ENCODE measurements around the gene SERTAD2. TPM values are rescaled to one million over a fixed set of nuclear protein-coding genes. Genes with fewer than 3 reads are reported as not detected.

Gene SERTAD2
- total RNA-seq, 4 donors from 2014 or later: 5.4 to 22.1 (median 13.2) TPM

DNA sequence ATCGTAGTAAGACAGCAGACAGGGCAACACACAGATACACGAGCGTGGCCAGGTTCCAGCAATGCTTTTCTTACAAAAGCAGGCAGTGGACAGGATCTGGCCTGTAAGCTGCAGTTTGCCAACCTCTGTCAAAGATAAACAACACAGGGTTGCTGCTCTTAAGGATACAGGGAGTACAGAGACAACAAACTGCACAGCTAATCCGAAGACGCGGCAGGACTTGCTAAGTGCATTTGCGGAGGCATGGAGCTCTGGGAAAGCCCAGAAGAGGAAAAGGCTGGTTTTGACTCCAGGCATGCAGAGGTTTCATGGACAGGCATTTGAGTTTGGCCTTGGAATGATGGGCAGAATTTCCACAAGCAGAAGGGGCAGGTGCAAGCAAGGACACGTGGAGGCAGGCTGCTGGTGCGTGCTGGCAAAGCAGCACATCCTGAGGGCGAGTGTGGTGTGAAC lies 24.4 kb downstream of the SERTAD2 start:
- Histone ChIP-seq H3K36me3 (peaks cover 0 to 1% (median 0%) of the 10 kb centered on the region in 4 donors), H3K9me3 (no peaks in the 10 kb centered on the region), H3K27ac (no peak overlapping the region), H3K27me3 (no peaks in the 10 kb centered on the region), H3K4me1 (peaks cover 0 to 18% (median 5%) of the 10 kb centered on the region in 4 donors), H3K4me3 (no peak overlapping the region)
- in situ Hi-C loops (cut with MboI; ENCODE audit: low pct_ligation_motif_present in 1 of 4, low pct_unique_long_range_greater_than_20kb in 1 of 4, low sequenced_read_pairs in 3 of 4): loop anchor here in 1 of 4 donors (25.0 kb wide), 1 partner anchor 408 kb away; no protein-coding TSS in a partner anchor
- 74 to 83% methylated on average over 3 to 10 of the region's 10 CpGs for WGBS, 2 donors (ENCODE audit: low coverage in 1 of 2)
- TF ChIP-seq POLR2AphosphoS5 (IDR thresholded peaks at IDR 0.05) (no peak), POLR2A (IDR thresholded peaks at IDR 0.05) (no peak), EP300 (IDR thresholded peaks at IDR 0.05; ENCODE audit: low read depth) (no peak)
- TF ChIP-seq, protein P1, sequence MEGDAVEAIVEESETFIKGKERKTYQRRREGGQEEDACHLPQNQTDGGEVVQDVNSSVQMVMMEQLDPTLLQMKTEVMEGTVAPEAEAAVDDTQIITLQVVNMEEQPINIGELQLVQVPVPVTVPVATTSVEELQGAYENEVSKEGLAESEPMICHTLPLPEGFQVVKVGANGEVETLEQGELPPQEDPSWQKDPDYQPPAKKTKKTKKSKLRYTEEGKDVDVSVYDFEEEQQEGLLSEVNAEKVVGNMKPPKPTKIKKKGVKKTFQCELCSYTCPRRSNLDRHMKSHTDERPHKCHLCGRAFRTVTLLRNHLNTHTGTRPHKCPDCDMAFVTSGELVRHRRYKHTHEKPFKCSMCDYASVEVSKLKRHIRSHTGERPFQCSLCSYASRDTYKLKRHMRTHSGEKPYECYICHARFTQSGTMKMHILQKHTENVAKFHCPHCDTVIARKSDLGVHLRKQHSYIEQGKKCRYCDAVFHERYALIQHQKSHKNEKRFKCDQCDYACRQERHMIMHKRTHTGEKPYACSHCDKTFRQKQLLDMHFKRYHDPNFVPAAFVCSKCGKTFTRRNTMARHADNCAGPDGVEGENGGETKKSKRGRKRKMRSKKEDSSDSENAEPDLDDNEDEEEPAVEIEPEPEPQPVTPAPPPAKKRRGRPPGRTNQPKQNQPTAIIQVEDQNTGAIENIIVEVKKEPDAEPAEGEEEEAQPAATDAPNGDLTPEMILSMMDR (IDR thresholded peaks at IDR 0.05): no peak
- DNase-seq: no peak
- intact Hi-C loops (cut with DNase I; ENCODE audit: low total_unique reads): no loop called here

- Histone ChIP-seq H3K27me3 (no peaks in the 10 kb centered on the region), H3K4me1 (peaks cover 0 to 12% (median 5%) of the 10 kb centered on the region in 4 donors), H3K27ac (no peak overlapping the region), H3K36me3 (no peaks in the 10 kb centered on the region), H3K9me3 (no peaks in the 10 kb centered on the region), H3K4me3 (no peak overlapping the region)
- in situ Hi-C loops (cut with MboI; ENCODE audit: low pct_ligation_motif_present in 1 of 4, low pct_unique_long_range_greater_than_20kb in 1 of 4, low sequenced_read_pairs in 3 of 4): loop anchor here in 1 of 4 donors (25.0 kb wide), 1 partner anchor 409 kb away; no protein-coding TSS in a partner anchor
- WGBS, 2 donors (ENCODE audit: low coverage in 1 of 2): 72 to 100% methylated on average over 1 to 14 of the region's 14 CpGs
- no peak for TF ChIP-seq EP300 (IDR thresholded peaks at IDR 0.05; ENCODE audit: low read depth)
- no peak for TF ChIP-seq POLR2AphosphoS5 (IDR thresholded peaks at IDR 0.05)
- intact Hi-C loops (cut with DNase I; ENCODE audit: low total_unique reads): no loop called here
- no peak for DNase-seq
Observed at GRCh38 chr2:64627860-64628841, 25.6 kb downstream of the SERTAD2 start.

- Histone ChIP-seq H3K27ac (no peak overlapping the region), H3K9me3 (no peaks in the 10 kb centered on the region), H3K36me3 (no peaks in the 10 kb centered on the region), H3K4me3 (no peak overlapping the region), H3K4me1 (peaks cover 0 to 11% (median 4%) of the 10 kb centered on the region in 4 donors), H3K27me3 (no peaks in the 10 kb centered on the region)
- 69 to 84% methylated on average over 9 to 25 of the region's 27 CpGs for WGBS, 2 donors (ENCODE audit: low coverage in 1 of 2)
- intact Hi-C loops (cut with DNase I; ENCODE audit: low total_unique reads): no loop called here
- TF ChIP-seq EP300 (IDR thresholded peaks at IDR 0.05; ENCODE audit: low read depth) (no peak), POLR2AphosphoS5 (IDR thresholded peaks at IDR 0.05) (no peak), POLR2A (IDR thresholded peaks at IDR 0.05) (no peak)
- TF ChIP-seq, protein P1 (IDR thresholded peaks at IDR 0.05): no peak
- in situ Hi-C loops (cut with MboI; ENCODE audit: low pct_ligation_motif_present in 1 of 4, low pct_unique_long_range_greater_than_20kb in 1 of 4, low sequenced_read_pairs in 3 of 4): loop anchor here in 1 of 4 donors (25.0 kb wide), 1 partner anchor 410 kb away; no protein-coding TSS in a partner anchor
- DNase-seq: no peak
Observed at GRCh38 chr2:64626963-64627760, 26.6 kb downstream of the SERTAD2 start.

DNA sequence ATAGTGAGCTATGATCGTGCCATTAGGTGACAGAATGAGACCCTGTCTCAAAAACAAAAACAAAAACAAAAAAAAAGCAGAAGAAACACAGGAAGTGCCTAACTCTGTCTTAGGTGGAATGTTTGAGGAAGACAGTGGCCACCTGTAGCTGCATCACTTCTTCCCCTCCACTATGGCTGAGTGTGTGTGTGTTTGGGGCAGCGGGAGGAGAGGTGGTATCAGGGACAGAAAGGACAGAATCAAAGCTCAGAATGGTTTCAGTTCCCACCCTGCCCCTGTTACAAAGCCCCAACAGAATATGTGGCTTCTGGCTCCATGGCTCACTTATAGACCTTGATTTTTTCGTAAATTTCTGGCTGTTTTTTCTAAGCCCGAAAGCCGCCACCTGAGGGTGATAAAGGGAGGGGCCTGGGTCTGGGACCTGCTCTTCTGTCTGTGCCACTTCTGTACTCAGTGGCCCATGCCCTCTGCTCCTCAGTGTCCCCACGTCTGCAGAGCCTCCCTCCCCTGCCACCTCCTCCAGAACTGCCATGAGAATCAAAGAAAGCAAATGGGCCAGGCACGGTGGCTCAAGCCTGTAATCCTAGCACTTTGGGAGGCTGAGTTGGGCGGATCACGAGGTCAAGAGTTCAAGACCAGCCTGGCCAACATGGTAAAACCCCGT lies 27.4 kb downstream of the SERTAD2 start:
- intact Hi-C loops (cut with DNase I; ENCODE audit: low total_unique reads) (no loop called here), in situ Hi-C loops (cut with MboI; ENCODE audit: low pct_ligation_motif_present in 1 of 4, low pct_unique_long_range_greater_than_20kb in 1 of 4, low sequenced_read_pairs in 3 of 4) (loop anchor here in 1 of 4 donors (25.0 kb wide), 1 partner anchor 411 kb away; no protein-coding TSS in a partner anchor)
- no peak overlapping the region for H3K27ac ChIP-seq
- H3K4me1 ChIP-seq: peaks cover 0 to 11% (median 4%) of the 10 kb centered on the region in 4 donors
- no peak overlapping the region for H3K4me3 ChIP-seq
- WGBS, 2 donors (ENCODE audit: low coverage in 1 of 2): 85 to 94% methylated on average over 3 to 10 of the region's 10 CpGs
- TF ChIP-seq POLR2A (IDR thresholded peaks at IDR 0.05) (no peak), EP300 (IDR thresholded peaks at IDR 0.05; ENCODE audit: low read depth) (no peak), POLR2AphosphoS5 (IDR thresholded peaks at IDR 0.05) (no peak)
- TF ChIP-seq, protein P1 (IDR thresholded peaks at IDR 0.05): no peak
- no peak for DNase-seq
- H3K9me3 ChIP-seq: no peaks in the 10 kb centered on the region
- H3K36me3 ChIP-seq: no peaks in the 10 kb centered on the region
- no peaks in the 10 kb centered on the region for H3K27me3 ChIP-seq

All from transverse colon (tissue), 4 donors.